OCI-LY3 (cell line): Measurements from ENCODE around the gene KAT6B.

Experiments used
- H2AFZ ChIP-seq: fragments of 200-600, 300-600 bp; shearing (Covaris generic); 2 replicates; pipeline ENCODE4 v1.6.0; 2014; ENCODE audit warnings: antibody characterized with exemption, low read depth, low read length
- H3K27ac ChIP-seq: fragments of 200-600, 300-600 bp; sonication (generic); 2 replicates; pipeline ENCODE4 v1.5.1; 2014; ENCODE audit warnings: mild to moderate bottlenecking, low read length, moderate library complexity, mixed read lengths
- H3K27me3 ChIP-seq: fragments of 200-600, 300-600 bp; sonication (generic); 2 replicates; pipeline ENCODE4 v1.6.1; 2014; ENCODE audit warnings: low read depth, low read length, mixed read lengths
- H3K36me3 ChIP-seq: fragments of 200-600, 300-600 bp; sonication (generic); replicated peaks from 2 replicates; pipeline ENCODE3; 2014; ENCODE audit warnings: low read depth, low read length, mixed read lengths
- H3K4me1 ChIP-seq: fragments of 300-600, 200-600 bp; sonication (generic); 2 replicates; pipeline ENCODE4 v1.6.1; 2014; ENCODE audit warnings: low read length, mixed read lengths
- H3K4me2 ChIP-seq: fragments of 200-600, 300-600 bp; sonication (generic); 2 replicates; pipeline ENCODE4 v1.6.1; 2014; ENCODE audit warnings: low read length, mixed read lengths
- H3K4me3 ChIP-seq: fragments of 300-600, 200-600 bp; sonication (generic); 2 replicates; pipeline ENCODE4 v1.5.1; 2014; ENCODE audit warnings: antibody characterized with exemption, mild to moderate bottlenecking, low read length, moderate library complexity
- H3K79me2 ChIP-seq: fragments of 300-600, 200-600 bp; shearing (Covaris generic); 2 replicates; pipeline ENCODE4 v1.6.1; 2014; ENCODE audit warnings: mild to moderate bottlenecking, low read length, mixed read lengths
- H3K9ac ChIP-seq: fragments of 300-600, 200-600 bp; shearing (Covaris generic); 2 replicates; pipeline ENCODE4 v1.6.0; 2014; ENCODE audit warnings: mild to moderate bottlenecking, low read length, moderate library complexity
- H3K9me3 ChIP-seq: fragments of 200-600, 300-600 bp; shearing (Covaris generic); 2 replicates; pipeline ENCODE4 v1.6.1; 2014; ENCODE audit warnings: low read length, mixed read lengths; ENCODE audit not compliant: insufficient read depth
- H4K20me1 ChIP-seq: fragments of 200-600, 300-600 bp; sonication (generic); 2 replicates; pipeline ENCODE4 v1.6.1; 2016; ENCODE audit warnings: low read length, mixed read lengths; ENCODE audit not compliant: insufficient read depth
- EZH2phosphoT487 ChIP-seq: fragments of 200-600 bp; shearing (Covaris generic); IDR thresholded peaks from 2 replicates; pipeline ENCODE4 v1.6.1; 2018; ENCODE audit warnings: antibody characterized with exemption, mixed run types, low read depth
- TF ChIP-seq, protein P1 (sequence below): fragments of 200-600, 300-600 bp; sonication (generic); IDR thresholded peaks from 2 replicates; pipeline ENCODE4 v1.5.1; 2014; ENCODE audit warnings: antibody characterized with exemption, low read length, low read depth

The KAT6B gene

DNA sequence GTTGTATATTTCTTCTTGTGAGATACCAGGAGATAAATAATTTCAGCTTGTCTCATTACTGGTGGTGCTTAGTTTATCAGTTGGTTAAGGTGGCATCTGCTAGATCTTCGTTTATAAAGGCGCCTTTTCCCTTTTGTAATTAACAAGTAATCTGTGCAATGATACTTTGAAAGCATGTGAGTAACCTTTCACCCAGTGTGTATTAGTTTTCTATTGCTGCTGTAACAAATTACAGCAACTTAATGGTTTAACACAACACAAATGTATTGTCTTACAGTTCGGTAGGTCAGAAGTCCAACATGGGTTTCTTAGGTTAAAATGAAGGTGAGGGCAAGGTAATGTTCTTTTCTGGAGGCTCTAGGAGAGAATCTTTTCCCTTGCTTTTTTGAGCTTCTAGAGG lies 30.5 kb downstream of the KAT6B start:
- H4K20me1 ChIP-seq: no peaks in the 10 kb centered on the region
- H3K27ac ChIP-seq: no peak overlapping the region
- no peaks in the 10 kb centered on the region for H3K27me3 ChIP-seq
- peaks cover 7% of the 10 kb centered on the region; the same call in 1 of the 2 replicates for H3K79me2 ChIP-seq
- H3K4me3 ChIP-seq: no peak overlapping the region
- H3K36me3 ChIP-seq: no peaks in the 10 kb centered on the region
- H2AFZ ChIP-seq: no peak overlapping the region
- H3K9me3 ChIP-seq: no peaks in the 10 kb centered on the region
- no peak overlapping the region for H3K9ac ChIP-seq
- H3K4me2 ChIP-seq: no peak overlapping the region
- no peak for TF ChIP-seq EZH2phosphoT487
- TF ChIP-seq, protein P1, sequence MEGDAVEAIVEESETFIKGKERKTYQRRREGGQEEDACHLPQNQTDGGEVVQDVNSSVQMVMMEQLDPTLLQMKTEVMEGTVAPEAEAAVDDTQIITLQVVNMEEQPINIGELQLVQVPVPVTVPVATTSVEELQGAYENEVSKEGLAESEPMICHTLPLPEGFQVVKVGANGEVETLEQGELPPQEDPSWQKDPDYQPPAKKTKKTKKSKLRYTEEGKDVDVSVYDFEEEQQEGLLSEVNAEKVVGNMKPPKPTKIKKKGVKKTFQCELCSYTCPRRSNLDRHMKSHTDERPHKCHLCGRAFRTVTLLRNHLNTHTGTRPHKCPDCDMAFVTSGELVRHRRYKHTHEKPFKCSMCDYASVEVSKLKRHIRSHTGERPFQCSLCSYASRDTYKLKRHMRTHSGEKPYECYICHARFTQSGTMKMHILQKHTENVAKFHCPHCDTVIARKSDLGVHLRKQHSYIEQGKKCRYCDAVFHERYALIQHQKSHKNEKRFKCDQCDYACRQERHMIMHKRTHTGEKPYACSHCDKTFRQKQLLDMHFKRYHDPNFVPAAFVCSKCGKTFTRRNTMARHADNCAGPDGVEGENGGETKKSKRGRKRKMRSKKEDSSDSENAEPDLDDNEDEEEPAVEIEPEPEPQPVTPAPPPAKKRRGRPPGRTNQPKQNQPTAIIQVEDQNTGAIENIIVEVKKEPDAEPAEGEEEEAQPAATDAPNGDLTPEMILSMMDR: no peak
- H3K4me1 ChIP-seq: peaks cover 16% of the 10 kb centered on the region

DNA sequence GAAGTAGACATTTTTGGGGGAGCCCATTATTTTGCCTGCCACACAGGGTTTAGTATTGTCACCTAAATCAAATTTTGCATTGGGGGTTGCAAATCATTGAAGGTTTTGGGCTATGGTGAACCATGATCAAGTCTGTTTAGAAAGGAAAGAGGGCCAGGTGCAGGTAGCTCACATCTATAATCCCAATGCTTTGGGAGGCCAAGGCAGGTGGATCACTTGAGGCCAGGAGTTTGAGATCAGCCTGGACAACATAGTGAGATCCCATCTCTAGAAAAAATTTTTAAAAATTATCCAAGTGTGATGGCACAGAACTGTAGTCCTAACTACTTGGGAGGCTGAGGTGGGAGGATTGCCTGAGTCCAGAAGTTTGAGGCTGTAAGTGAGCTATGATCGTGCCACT lies 31.2 kb downstream of the KAT6B start:
- Histone ChIP-seq H3K36me3 (no peaks in the 10 kb centered on the region), H3K79me2 (peaks cover 7% of the 10 kb centered on the region; the same call in 1 of the 2 replicates), H4K20me1 (no peaks in the 10 kb centered on the region), H3K9me3 (no peaks in the 10 kb centered on the region), H2AFZ (no peak overlapping the region), H3K27ac (no peak overlapping the region), H3K4me1 (peaks cover 16% of the 10 kb centered on the region), H3K9ac (no peak overlapping the region), H3K4me3 (no peak overlapping the region), H3K4me2 (no peak overlapping the region), H3K27me3 (no peaks in the 10 kb centered on the region)
- TF ChIP-seq EZH2phosphoT487: no peak
- TF ChIP-seq, protein P1: no peak

DNA sequence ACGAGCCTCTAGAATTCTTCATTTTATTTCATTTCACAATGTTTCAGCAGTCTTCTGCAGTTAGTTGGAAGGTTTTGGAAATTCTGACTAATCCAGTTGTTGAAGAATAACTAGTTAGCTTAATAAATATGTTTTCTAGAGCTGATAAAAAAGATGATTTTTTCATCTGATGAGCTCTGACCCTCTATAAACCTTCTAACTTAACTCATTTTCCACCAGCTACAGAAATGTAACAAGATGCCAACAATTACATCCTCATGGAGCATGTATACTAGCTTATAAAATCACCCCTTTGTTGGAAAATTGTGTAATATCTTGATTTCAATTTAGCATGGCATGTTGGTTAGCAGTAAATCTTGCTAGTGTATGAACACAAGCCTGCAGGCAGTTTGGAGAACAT lies 33.1 kb downstream of the KAT6B start:
- no peak overlapping the region for H3K4me2 ChIP-seq
- no peaks in the 10 kb centered on the region for H4K20me1 ChIP-seq
- H3K4me3 ChIP-seq: no peak overlapping the region
- H3K4me1 ChIP-seq: peaks cover 7% of the 10 kb centered on the region
- TF ChIP-seq EZH2phosphoT487: no peak
- TF ChIP-seq, protein P1: no peak
- no peaks in the 10 kb centered on the region for H3K36me3 ChIP-seq
- no peaks in the 10 kb centered on the region for H3K9me3 ChIP-seq
- H3K79me2 ChIP-seq: peaks cover 5% of the 10 kb centered on the region; the same call in 1 of the 2 replicates
- H2AFZ ChIP-seq: no peak overlapping the region
- no peak overlapping the region for H3K27ac ChIP-seq
- H3K9ac ChIP-seq: no peak overlapping the region
- no peaks in the 10 kb centered on the region for H3K27me3 ChIP-seq

DNA sequence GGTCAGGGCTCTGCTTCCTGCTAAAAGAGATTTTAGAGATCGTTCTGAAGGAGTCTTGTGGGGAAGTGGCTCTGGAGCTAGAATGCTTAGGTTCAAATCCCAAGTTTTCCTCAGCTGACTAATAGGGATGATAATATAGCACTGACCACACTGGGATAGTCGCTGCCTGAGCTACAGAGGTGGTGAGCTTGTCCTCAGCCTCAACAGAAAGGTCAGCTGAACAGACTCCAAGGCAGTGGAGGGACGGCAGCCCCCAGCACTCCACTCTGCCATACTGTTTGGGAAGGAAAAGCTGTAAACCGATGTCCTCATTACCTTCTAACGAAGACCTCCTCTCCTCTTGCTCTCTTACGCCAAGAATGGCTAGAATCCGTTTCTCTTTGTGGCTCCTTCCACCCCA lies 36.2 kb downstream of the KAT6B start:
- H3K27me3 ChIP-seq: no peaks in the 10 kb centered on the region
- no peaks in the 10 kb centered on the region for H3K9me3 ChIP-seq
- no peaks in the 10 kb centered on the region for H4K20me1 ChIP-seq
- no peak overlapping the region for H3K4me2 ChIP-seq
- H3K27ac ChIP-seq: no peak overlapping the region
- no peak overlapping the region for H3K9ac ChIP-seq
- no peaks in the 10 kb centered on the region for H3K36me3 ChIP-seq
- H3K4me1 ChIP-seq: no peaks in the 10 kb centered on the region
- H3K79me2 ChIP-seq: no peaks in the 10 kb centered on the region
- TF ChIP-seq, protein P1: no peak
- TF ChIP-seq EZH2phosphoT487: no peak
- no peak overlapping the region for H2AFZ ChIP-seq
- H3K4me3 ChIP-seq: no peak overlapping the region
